ENCODE data around the gene ASB18. TPM values are rescaled to one million over a fixed set of nuclear protein-coding genes. Genes with fewer than 3 reads are reported as not detected.

Gene ASB18
- total RNA-seq, 1 experiment from 2014 or later: 0.46 TPM

DNA sequence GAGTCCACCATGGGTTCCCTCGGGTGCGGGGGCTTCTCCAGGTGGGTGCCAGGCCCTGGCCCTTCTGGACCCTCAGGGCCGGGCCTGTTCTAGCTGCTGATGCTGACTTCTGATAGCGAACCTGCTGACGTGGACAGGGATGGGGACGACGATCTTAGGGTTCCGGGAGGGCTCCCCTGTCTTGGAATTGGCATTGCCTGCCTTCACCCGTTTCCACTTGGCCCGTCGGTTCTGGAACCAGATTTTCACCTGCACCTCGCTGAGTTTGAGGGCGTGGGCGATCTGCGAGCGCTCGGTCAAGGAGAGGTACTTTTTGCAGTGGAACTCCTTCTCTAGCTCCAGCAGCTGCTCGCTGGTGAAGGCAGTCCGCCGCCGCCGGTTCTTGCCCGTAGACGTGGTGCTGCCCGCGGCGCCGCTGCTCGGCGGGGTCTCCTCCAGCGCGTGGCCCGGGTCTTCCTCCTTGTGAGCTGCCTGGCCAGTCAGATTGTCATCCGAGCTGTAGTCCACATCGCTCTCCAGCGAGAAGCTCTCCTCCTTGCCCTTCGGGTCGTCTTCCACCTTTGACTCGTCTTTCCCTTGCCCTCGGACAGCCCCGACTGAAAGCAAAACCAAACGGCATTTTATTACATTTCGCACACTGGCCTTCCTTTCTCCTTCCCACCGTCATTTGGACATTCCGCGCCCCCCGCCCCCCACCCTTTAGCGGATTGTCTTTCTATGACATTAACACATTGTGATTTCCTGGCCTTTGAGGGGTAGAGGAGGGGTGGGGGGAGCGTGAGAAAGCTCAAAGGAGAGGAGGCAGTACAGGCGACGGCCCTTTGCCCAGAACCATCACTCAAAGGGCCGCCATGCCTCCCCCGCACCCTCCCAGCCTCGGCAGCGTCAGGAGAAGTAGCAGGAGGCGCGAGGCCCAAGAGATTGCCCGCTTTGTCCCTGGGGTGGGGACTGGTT lies 98.1 kb downstream of the ASB18 start:
- Histone ChIP-seq H3K27ac (no peak overlapping the region), H3K27me3 (ENCODE audit: insufficient read depth, low read depth) (no peaks in the 10 kb centered on the region), H4K20me1 (ENCODE audit: insufficient read depth) (no peaks in the 10 kb centered on the region; the same call in 1 of the 2 replicates), H3K79me2 (ENCODE audit: low read depth) (no peaks in the 10 kb centered on the region), H3F3A (ENCODE audit: insufficient read depth, low read depth) (peaks cover 4% of the 10 kb centered on the region; the same call in 1 of the 2 replicates), H2AFZ (no peak overlapping the region), H3K9me2 (ENCODE audit: insufficient read depth) (no peaks in the 10 kb centered on the region), H3K4me1 (replicated peaks; ENCODE audit: insufficient read depth) (no peaks in the 10 kb centered on the region), H3K4me2 (peak overlapping the region; percentile 69; the same call in 1 of the 2 replicates), H3K9me3 (ENCODE audit: insufficient read depth, low read depth) (no peaks in the 10 kb centered on the region), H3K36me3 (ENCODE audit: low read depth) (no peaks in the 10 kb centered on the region), H3K4me3 (no peak overlapping the region; the same call in 1 of the 2 replicates)
- no TSS peak for BruUV-seq (replicated peaks)
- TF ChIP-seq, protein P1, sequence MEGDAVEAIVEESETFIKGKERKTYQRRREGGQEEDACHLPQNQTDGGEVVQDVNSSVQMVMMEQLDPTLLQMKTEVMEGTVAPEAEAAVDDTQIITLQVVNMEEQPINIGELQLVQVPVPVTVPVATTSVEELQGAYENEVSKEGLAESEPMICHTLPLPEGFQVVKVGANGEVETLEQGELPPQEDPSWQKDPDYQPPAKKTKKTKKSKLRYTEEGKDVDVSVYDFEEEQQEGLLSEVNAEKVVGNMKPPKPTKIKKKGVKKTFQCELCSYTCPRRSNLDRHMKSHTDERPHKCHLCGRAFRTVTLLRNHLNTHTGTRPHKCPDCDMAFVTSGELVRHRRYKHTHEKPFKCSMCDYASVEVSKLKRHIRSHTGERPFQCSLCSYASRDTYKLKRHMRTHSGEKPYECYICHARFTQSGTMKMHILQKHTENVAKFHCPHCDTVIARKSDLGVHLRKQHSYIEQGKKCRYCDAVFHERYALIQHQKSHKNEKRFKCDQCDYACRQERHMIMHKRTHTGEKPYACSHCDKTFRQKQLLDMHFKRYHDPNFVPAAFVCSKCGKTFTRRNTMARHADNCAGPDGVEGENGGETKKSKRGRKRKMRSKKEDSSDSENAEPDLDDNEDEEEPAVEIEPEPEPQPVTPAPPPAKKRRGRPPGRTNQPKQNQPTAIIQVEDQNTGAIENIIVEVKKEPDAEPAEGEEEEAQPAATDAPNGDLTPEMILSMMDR (conservative IDR thresholded peaks at IDR 0.05): no peak
- TF ChIP-seq EZH2 (IDR thresholded peaks at IDR 0.05; ENCODE audit: low read depth): no peak
- ChIA-PET CTCF (no interaction called here), POLR2A (ENCODE audit: unreplicated experiment) (no interaction called here)
- intact Hi-C loops (cut with micrococcal nuclease; ENCODE audit: unreplicated experiment): no loop called here
- DNase-seq: no peak

DNA sequence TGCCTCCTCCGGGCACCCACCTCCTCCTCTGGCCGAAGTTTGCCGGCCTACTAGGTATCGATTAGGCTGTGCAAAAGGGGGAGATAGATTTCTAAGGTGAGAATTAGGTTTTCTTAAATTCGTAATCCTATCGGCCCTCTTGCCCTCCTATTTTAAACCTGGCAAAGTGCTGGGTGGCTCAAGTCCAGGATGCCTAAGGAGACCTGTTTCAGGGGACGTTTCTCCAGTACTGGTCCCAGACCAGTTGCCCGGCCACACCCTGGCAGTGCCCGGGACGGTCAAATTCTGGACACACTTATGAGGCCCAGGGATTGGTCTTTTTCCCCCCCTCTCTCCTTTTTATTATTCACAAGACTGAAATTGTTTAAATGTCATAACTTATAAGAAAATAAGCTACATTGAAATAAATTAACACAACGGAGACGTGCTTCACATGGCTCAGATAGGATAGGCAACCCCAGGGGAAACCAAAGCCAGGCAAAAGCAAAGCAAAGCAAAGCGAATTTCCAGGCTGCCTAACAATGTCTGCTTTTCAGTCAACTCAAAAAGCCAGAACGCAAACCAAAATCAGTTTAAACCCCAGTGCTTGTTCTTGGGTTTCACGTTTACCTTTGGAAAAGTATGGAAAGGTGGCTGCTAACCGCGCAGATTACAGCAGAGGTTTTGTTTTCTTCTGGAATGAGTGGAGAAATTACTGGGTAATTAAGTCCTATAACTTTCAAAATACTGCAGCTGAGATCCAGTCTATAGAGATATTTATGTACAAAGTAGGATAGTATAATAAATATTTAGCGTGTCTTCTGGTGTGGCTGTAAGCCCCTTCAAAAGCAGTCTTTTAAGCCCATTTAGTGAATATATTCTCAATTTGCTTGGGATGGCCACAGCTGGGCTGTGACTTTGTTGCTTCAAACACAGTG lies 99.0 kb downstream of the ASB18 start:
- intact Hi-C loops (cut with micrococcal nuclease; ENCODE audit: unreplicated experiment): no loop called here
- no peak for DNase-seq
- CTCF ChIA-PET: no interaction called here
- Histone ChIP-seq H3K36me3 (ENCODE audit: low read depth) (no peaks in the 10 kb centered on the region), H3K9me3 (ENCODE audit: insufficient read depth, low read depth) (no peaks in the 10 kb centered on the region), H3F3A (ENCODE audit: insufficient read depth, low read depth) (peaks cover 4% of the 10 kb centered on the region; the same call in 1 of the 2 replicates), H3K4me1 (replicated peaks; ENCODE audit: insufficient read depth) (no peaks in the 10 kb centered on the region), H4K20me1 (ENCODE audit: insufficient read depth) (no peaks in the 10 kb centered on the region; the same call in 1 of the 2 replicates), H3K79me2 (ENCODE audit: low read depth) (no peaks in the 10 kb centered on the region), H3K4me2 (no peak overlapping the region), H3K27ac (no peak overlapping the region), H2AFZ (no peak overlapping the region), H3K4me3 (no peak overlapping the region), H3K27me3 (ENCODE audit: insufficient read depth, low read depth) (no peaks in the 10 kb centered on the region), H3K9me2 (ENCODE audit: insufficient read depth) (no peaks in the 10 kb centered on the region)
- TF ChIP-seq EZH2 (IDR thresholded peaks at IDR 0.05; ENCODE audit: low read depth): no peak
- TF ChIP-seq, protein P1 (conservative IDR thresholded peaks at IDR 0.05): no peak
- POLR2A ChIA-PET (ENCODE audit: unreplicated experiment): no interaction called here
- BruUV-seq (replicated peaks): no TSS peak

DNA sequence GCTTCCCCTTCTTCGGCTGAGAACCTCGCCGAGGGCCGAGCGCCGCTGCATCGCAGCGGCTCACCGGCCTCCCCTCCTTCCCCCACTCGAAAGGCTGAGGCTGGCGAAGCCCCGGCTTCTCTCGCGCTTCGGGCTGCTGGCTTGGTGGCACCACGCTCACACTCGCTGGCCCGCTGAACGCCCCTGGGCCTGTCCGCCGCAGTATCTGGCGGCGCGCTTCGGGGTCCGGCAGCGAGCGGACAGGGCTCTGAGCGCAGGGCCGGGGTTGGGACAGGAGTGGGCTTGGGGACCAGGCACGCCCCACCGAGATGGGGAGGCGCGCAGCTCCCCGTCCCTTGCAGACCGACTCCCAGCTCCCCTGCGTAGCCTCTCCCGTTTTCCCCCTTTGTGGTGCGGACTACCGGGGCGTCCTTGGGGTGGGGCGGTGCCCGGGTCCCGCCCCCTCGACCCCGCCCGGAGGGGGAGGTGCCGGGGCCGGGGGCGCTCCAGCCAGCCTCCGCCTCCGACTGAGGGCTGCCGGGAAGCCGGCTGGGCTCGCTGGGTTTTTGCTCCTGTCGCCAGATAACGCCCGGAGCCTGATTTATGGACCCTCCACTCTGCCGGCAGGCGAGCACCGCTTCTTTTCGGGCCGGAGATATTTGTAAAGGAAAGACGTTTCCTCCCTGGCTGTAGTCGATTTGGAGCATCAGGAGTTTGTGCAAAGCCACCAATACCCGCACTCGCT lies 99.8 kb downstream of the ASB18 start:
- Histone ChIP-seq H3K4me3 (no peak overlapping the region), H3K9me2 (ENCODE audit: insufficient read depth) (no peaks in the 10 kb centered on the region), H3K9me3 (ENCODE audit: insufficient read depth, low read depth) (no peaks in the 10 kb centered on the region), H3K4me2 (no peak overlapping the region), H3K27me3 (ENCODE audit: insufficient read depth, low read depth) (no peaks in the 10 kb centered on the region), H3K36me3 (ENCODE audit: low read depth) (no peaks in the 10 kb centered on the region), H4K20me1 (ENCODE audit: insufficient read depth) (no peaks in the 10 kb centered on the region; the same call in 1 of the 2 replicates), H2AFZ (no peak overlapping the region), H3K4me1 (replicated peaks; ENCODE audit: insufficient read depth) (no peaks in the 10 kb centered on the region), H3F3A (ENCODE audit: insufficient read depth, low read depth) (peaks cover 4% of the 10 kb centered on the region; the same call in 1 of the 2 replicates), H3K27ac (no peak overlapping the region), H3K79me2 (ENCODE audit: low read depth) (no peaks in the 10 kb centered on the region)
- ChIA-PET POLR2A (ENCODE audit: unreplicated experiment) (no interaction called here), CTCF (no interaction called here)
- no TSS peak for BruUV-seq (replicated peaks)
- intact Hi-C loops (cut with micrococcal nuclease; ENCODE audit: unreplicated experiment): no loop called here
- no peak for DNase-seq
- no peak for TF ChIP-seq EZH2 (IDR thresholded peaks at IDR 0.05; ENCODE audit: low read depth)
- TF ChIP-seq, protein P1 (conservative IDR thresholded peaks at IDR 0.05): no peak
